ENCODE measurements around the gene CNTNAP2.

DNA sequence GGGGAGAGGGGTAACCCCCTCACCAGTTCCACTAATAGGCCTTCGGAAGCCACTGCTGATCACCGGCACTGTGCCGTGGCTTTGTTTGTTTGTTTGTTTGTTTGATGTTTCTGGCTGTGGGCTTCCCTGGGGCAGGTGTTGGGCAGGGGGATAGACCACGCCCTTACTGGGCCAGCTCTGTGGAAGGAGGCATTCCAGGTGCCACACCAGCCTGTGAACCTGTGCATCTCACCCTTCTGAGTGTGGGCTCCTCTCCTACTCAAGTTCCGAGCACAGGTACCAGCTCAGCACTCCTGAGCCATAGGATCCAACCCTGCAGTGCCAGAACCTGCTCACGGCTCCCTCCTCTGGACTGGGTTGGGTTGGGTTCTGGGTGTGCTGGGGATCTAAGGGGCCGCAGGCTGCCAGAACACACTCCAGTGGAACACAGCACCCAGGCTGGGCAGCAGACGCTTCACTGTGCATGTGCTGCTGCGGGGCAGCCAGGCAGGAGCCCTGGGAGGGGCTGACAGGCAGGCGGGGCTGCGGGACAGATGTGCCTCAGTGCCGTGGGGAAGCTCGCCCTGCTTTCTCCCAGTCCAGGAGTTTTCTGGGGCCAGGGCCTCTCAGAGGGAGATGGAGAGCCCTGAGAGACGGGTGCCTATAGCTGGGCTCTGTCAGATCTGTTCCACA, 1053.9 kb downstream of the CNTNAP2 start:
- TF ChIP-seq EZH2 (IDR thresholded peaks at IDR 0.05; ENCODE audit: insufficient read depth, poor library complexity, severe bottlenecking) (no peak), EZH2phosphoT487 (IDR thresholded peaks at IDR 0.05; ENCODE audit: insufficient read depth, low read depth) (no peak)

Measured in GM23248 (cell line).